Natural killer cell (primary cell): ENCODE results near the gene FERMT3. TPM values are rescaled to one million over a fixed set of nuclear protein-coding genes. Genes with fewer than 3 reads are reported as not detected.

ENCODE experiments used
- ATAC-seq, 3 donors: fragments of 150-1000 bp in 2 of 3; fragments of 200-7000 bp in 1 of 3; cut with Tn5 transposase; 1 replicate in 1 of 3; 2 replicates in 2 of 3; pipeline ENCODE4 v1.10.0; 2021; ENCODE audit warnings: mild to moderate bottlenecking in 2 of 3, moderate library complexity in 2 of 3
- DNase-seq, 2 donors: peaks; one replicate each; pipeline versions ENCODE4 v3.0.0 to v3.0.0-alpha.2; 2013 to 2021; ENCODE audit warnings: mixed read lengths in 1 of 2
- H3K27ac ChIP-seq: one replicate; pipeline ENCODE4 v1.5.1; 2013; ENCODE audit warnings: mild to moderate bottlenecking, low read length
- H3K27me3 ChIP-seq: one replicate; pipeline ENCODE4 v1.6.1; 2013; ENCODE audit warnings: low read length; ENCODE audit not compliant: control insufficient read depth, insufficient read depth
- H3K36me3 ChIP-seq: one replicate; pipeline ENCODE4 v1.6.1; 2013; ENCODE audit warnings: low read length; ENCODE audit not compliant: control insufficient read depth, insufficient read depth
- H3K4me1 ChIP-seq: one replicate; pipeline ENCODE4 v1.6.1; 2013; ENCODE audit warnings: low read length; ENCODE audit not compliant: control insufficient read depth, insufficient read depth
- H3K4me3 ChIP-seq: one replicate; pipeline ENCODE4 v1.5.1; 2013; ENCODE audit warnings: low read length
- H3K9me3 ChIP-seq: one replicate; pipeline ENCODE4 v1.6.1; 2013; ENCODE audit warnings: low read length; ENCODE audit not compliant: control insufficient read depth, insufficient read depth
- H3K27ac Mint-ChIP-seq, 2 donors: one replicate each; pipeline ENCODE4 v1.8.0; 2022; ENCODE audit warnings: mild to moderate bottlenecking in 2 of 2, mixed read lengths in 2 of 2, moderate library complexity in 1 of 2
- H3K27me3 Mint-ChIP-seq, 2 donors: one replicate each; pipeline ENCODE4 v1.8.0; 2022; ENCODE audit warnings: low read depth in 2 of 2, mixed read lengths in 2 of 2
- H3K36me3 Mint-ChIP-seq: one replicate; pipeline ENCODE4 v1.8.0; 2022; ENCODE audit warnings: mixed read lengths
- H3K4me1 Mint-ChIP-seq, 2 donors: one replicate each; pipeline ENCODE4 v1.8.0; 2022; ENCODE audit warnings: mixed read lengths in 2 of 2
- H3K4me3 Mint-ChIP-seq: one replicate; pipeline ENCODE4 v1.8.0; 2022; ENCODE audit warnings: mild to moderate bottlenecking, moderate library complexity, mixed read lengths
- H3K9me3 Mint-ChIP-seq, 2 donors: one replicate each; pipeline ENCODE4 v1.8.0; 2022; ENCODE audit warnings: mixed read lengths in 2 of 2
- CTCF ChIP-seq: fragments of 200-600 bp; IDR thresholded peaks from one replicate; pipeline ENCODE4 v1.8.0; 2022; ENCODE audit warnings: antibody characterized with exemption
- WGBS: methylation state at CpG from one replicate; pipeline ENCODE4 v1.1.7; 2013; ENCODE audit warnings: missing lambda C conversion rate; ENCODE audit not compliant: insufficient coverage; 5-methylcytosine and 5-hydroxymethylcytosine counted together
- intact Hi-C: fragments of 100-400 bp; cut with micrococcal nuclease; formaldehyde crosslinking; loops from one replicate; pipeline ENCODE4 v1.14.2; 2022
- total RNA-seq, 4 donors: library from RNA; stranded (reverse); fragments of 120-200 nt in 1 of 4; gene quantifications; one replicate each; pipeline versions ENCODE4 v1.2.3 to v1.2.4, GENCODE V29; 2013 to 2022

FERMT3 gene
- total RNA-seq, 3 donors from 2014 or later (not counting 1 experiment from before 2014, with no cell fraction given) = 194 to 202 (median 196) TPM

GRCh38 chr11:64163951-64164350, 42.6 kb upstream of the FERMT3 start:
- Mint-ChIP-seq H3K4me3 (no peak overlapping the region), H3K9me3 (no peaks in the 10 kb centered on the region)
- intact Hi-C loops = no loop called here

GRCh38 chr11:64164392-64165312, 41.9 kb upstream of the FERMT3 start:
- H3K36me3 Mint-ChIP-seq = no peaks in the 10 kb centered on the region
- Histone ChIP-seq H3K36me3 (no peaks in the 10 kb centered on the region), H3K4me1 (peaks cover 15% of the 10 kb centered on the region), H3K27me3 (no peaks in the 10 kb centered on the region), H3K27ac (no peak overlapping the region), H3K9me3 (no peaks in the 10 kb centered on the region), H3K4me3 (no peak overlapping the region)
- no peak for ATAC-seq
- H3K4me1 Mint-ChIP-seq = peaks cover 0 to 7% of the 10 kb centered on the region in 2 donors
- H3K27me3 Mint-ChIP-seq = no peaks in the 10 kb centered on the region
- DNase-seq = no peak
- no peaks in the 10 kb centered on the region for H3K9me3 Mint-ChIP-seq
- intact Hi-C loops = no loop called here
- H3K4me3 Mint-ChIP-seq = peak overlapping the region; percentile 60
- H3K27ac Mint-ChIP-seq = peak overlapping the region in 1 of 2 donors; percentile 45
- TF ChIP-seq CTCF = no peak
- 81% methylated on average over 20 of the region's 20 CpGs for WGBS

More at GRCh38 chr11:64163951-64164350, 42.6 kb upstream of the FERMT3 start:
- Histone ChIP-seq H3K27me3 (no peaks in the 10 kb centered on the region), H3K4me3 (no peak overlapping the region), H3K9me3 (no peaks in the 10 kb centered on the region), H3K27ac (no peak overlapping the region), H3K36me3 (no peaks in the 10 kb centered on the region), H3K4me1 (peaks cover 15% of the 10 kb centered on the region)
- H3K4me1 Mint-ChIP-seq = peaks cover 0 to 7% of the 10 kb centered on the region in 2 donors
- ATAC-seq (no peak), DNase-seq (no peak)
- no peak for TF ChIP-seq CTCF
- no peaks in the 10 kb centered on the region for H3K27me3 Mint-ChIP-seq
- 95% methylated on average over 5 of the region's 5 CpGs for WGBS
- H3K27ac Mint-ChIP-seq = no peak overlapping the region
- no peaks in the 10 kb centered on the region for H3K36me3 Mint-ChIP-seq

- H3K9me3 ChIP-seq = no peaks in the 10 kb centered on the region
- Mint-ChIP-seq H3K36me3 (no peaks in the 10 kb centered on the region), H3K27me3 (no peaks in the 10 kb centered on the region), H3K4me3 (no peak overlapping the region), H3K27ac (no peak overlapping the region), H3K4me1 (peaks cover 0 to 7% of the 10 kb centered on the region in 2 donors), H3K9me3 (no peaks in the 10 kb centered on the region)
- no peaks in the 10 kb centered on the region for H3K36me3 ChIP-seq
- H3K27me3 ChIP-seq = no peaks in the 10 kb centered on the region
- peaks cover 15% of the 10 kb centered on the region for H3K4me1 ChIP-seq
- intact Hi-C loops = no loop called here
- H3K4me3 ChIP-seq = peak overlapping the region; percentile 63
- TF ChIP-seq CTCF = no peak
- DNase-seq (peak in 1 of 2 donors; percentile 34), ATAC-seq (peak in 2 of 3 donors; percentile 8 to 17)
- 2% methylated on average over 32 of the region's 32 CpGs for WGBS
- no peak overlapping the region for H3K27ac ChIP-seq
Measured at GRCh38 chr11:64165481-64165841, 41.1 kb upstream of the FERMT3 start.
